CD4-positive, alpha-beta T cell (primary cell): ENCODE data around the gene PTPRO. TPM values are rescaled to one million over a fixed set of nuclear protein-coding genes. Genes with fewer than 3 reads are reported as not detected.

ENCODE experiments used
- ATAC-seq: fragments of 200-7000 bp; cut with Tn5 transposase; one replicate; pipeline ENCODE4 v1.10.0; 2022; ENCODE audit warnings: mild to moderate bottlenecking; ENCODE audit not compliant: poor library complexity
- CTCF ChIA-PET: fragments of 350-600 bp; sonication (Branson Sonifier 250); formaldehyde crosslinking; loops from one replicate; lab custom pipeline; 2021; ENCODE audit warnings: antibody characterized with exemption, inconsistent platforms; lab: Charles Lee
- POLR2A ChIA-PET: fragments of 350-600 bp; sonication (Branson Sonifier 250); formaldehyde crosslinking; loops from one replicate; lab custom pipeline; 2021; ENCODE audit warnings: antibody characterized with exemption, inconsistent platforms; lab: Charles Lee
- DNase-seq, 14 experiments: peaks; one replicate each; pipeline ENCODE4 v3.0.0-alpha.2; 2013 to 2020; ENCODE audit warnings: mixed read lengths in 2 of 14
- H3K27ac ChIP-seq, 2 donors: one replicate each; pipeline versions ENCODE4 v1.5.1 to v1.7.0; 2013; ENCODE audit warnings: low read length in 2 of 2, low read depth in 1 of 2, mild to moderate bottlenecking in 1 of 2
- H3K27me3 ChIP-seq, 2 experiments: 1 replicate in 1 of 2; 2 replicates in 1 of 2; pipeline versions ENCODE4 v1.6.1 to v1.7.0; 2013; ENCODE audit warnings: low read length in 2 of 2, control low read depth in 1 of 2, mild to moderate bottlenecking in 1 of 2, moderate library complexity in 1 of 2; ENCODE audit not compliant: insufficient read depth in 2 of 2, control insufficient read depth in 1 of 2
- H3K36me3 ChIP-seq: one replicate; pipeline ENCODE4 v1.6.1; 2013; ENCODE audit warnings: low read length, control low read depth; ENCODE audit not compliant: insufficient read depth
- H3K4me1 ChIP-seq: one replicate; pipeline ENCODE4 v1.6.1; 2013; ENCODE audit warnings: low read length, control low read depth; ENCODE audit not compliant: insufficient read depth
- H3K4me3 ChIP-seq: one replicate; pipeline ENCODE4 v1.5.1; 2013; ENCODE audit warnings: mild to moderate bottlenecking, low read length, moderate library complexity
- H3K9me3 ChIP-seq, 2 experiments: 1 replicate in 1 of 2; 2 replicates in 1 of 2; pipeline versions ENCODE4 v1.6.1 to v1.7.0; 2013; ENCODE audit warnings: low read length in 2 of 2, mild to moderate bottlenecking in 2 of 2, control low read depth in 1 of 2, moderate library complexity in 1 of 2; ENCODE audit not compliant: control insufficient read depth in 1 of 2, insufficient read depth in 1 of 2
- H3K27ac Mint-ChIP-seq: one replicate; pipeline ENCODE4 v1.8.0; 2020; ENCODE audit warnings: mixed read lengths
- H3K27me3 Mint-ChIP-seq: one replicate; pipeline ENCODE4 v1.8.0; 2021; ENCODE audit warnings: mixed read lengths
- H3K36me3 Mint-ChIP-seq: one replicate; pipeline ENCODE4 v1.8.0; 2021; ENCODE audit warnings: low read depth, mixed read lengths
- H3K4me1 Mint-ChIP-seq: one replicate; pipeline ENCODE4 v1.8.0; 2021; ENCODE audit warnings: low read depth, mixed read lengths
- H3K4me3 Mint-ChIP-seq: one replicate; pipeline ENCODE4 v1.8.0; 2020; ENCODE audit warnings: mild to moderate bottlenecking, mixed read lengths
- H3K9me3 Mint-ChIP-seq: one replicate; pipeline ENCODE4 v1.8.0; 2020; ENCODE audit warnings: mixed read lengths
- intact Hi-C, 2 experiments: fragments of 100-400 bp; cut with DNase I in 1 of 2; cut with micrococcal nuclease in 1 of 2; formaldehyde crosslinking; loops; one replicate each; pipeline versions ENCODE4 v1.15.1 to v1.9.0; 2023 to 2025; cut with DNase I, micrococcal nuclease
- total RNA-seq, 174 experiments: library from RNA in 2 of 174; stranded (reverse) in 2 of 174; gene quantifications; one replicate each; pipeline ENCODE4 v1.2.3 and lab custom pipeline; 2021 to 2026
- TF ChIP-seq, protein P1 (sequence below): fragments of 200-600 bp; IDR thresholded peaks from one replicate; pipeline ENCODE4 v1.8.0; 2022; ENCODE audit warnings: antibody characterized with exemption, mild to moderate bottlenecking

The PTPRO gene
- total RNA-seq, 2 experiments from 2014 or later, result 2.1 to 2.8 TPM

DNA sequence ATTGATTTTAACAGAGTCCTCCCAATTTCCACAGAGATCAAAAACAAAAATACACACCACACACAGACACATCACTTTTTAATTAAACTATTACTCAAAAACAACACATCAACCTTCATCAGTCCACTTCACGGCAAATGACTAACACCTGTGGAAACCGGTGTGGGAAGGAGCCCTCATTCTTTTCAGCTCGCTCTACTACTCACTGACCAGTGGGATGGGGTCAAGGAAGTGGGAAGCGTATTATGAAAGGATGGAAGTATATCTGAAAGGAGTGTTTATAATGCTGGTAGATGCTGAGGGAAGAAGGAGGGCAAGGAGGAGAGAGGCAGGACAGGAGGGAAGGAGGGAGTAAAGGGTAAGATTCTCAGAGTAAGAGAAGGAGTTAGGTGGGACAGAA lies 310.4 kb downstream of the PTPRO start:
- H3K4me1 ChIP-seq, result no peaks in the 10 kb centered on the region
- H3K4me1 Mint-ChIP-seq, result no peaks in the 10 kb centered on the region
- POLR2A ChIA-PET, result no interaction called here
- H3K36me3 Mint-ChIP-seq, result no peaks in the 10 kb centered on the region
- no peak overlapping the region for H3K27ac Mint-ChIP-seq
- no peak overlapping the region for H3K27ac ChIP-seq
- H3K9me3 Mint-ChIP-seq, result no peaks in the 10 kb centered on the region
- H3K9me3 ChIP-seq, result no peaks in the 10 kb centered on the region
- no peak overlapping the region for H3K4me3 Mint-ChIP-seq
- H3K27me3 ChIP-seq, result no peaks in the 10 kb centered on the region
- CTCF ChIA-PET, result no interaction called here
- intact Hi-C loops, result no loop called here
- ATAC-seq (no peak), DNase-seq (no peak)
- no peaks in the 10 kb centered on the region for H3K27me3 Mint-ChIP-seq
- no peak overlapping the region for H3K4me3 ChIP-seq
- TF ChIP-seq, protein P1, sequence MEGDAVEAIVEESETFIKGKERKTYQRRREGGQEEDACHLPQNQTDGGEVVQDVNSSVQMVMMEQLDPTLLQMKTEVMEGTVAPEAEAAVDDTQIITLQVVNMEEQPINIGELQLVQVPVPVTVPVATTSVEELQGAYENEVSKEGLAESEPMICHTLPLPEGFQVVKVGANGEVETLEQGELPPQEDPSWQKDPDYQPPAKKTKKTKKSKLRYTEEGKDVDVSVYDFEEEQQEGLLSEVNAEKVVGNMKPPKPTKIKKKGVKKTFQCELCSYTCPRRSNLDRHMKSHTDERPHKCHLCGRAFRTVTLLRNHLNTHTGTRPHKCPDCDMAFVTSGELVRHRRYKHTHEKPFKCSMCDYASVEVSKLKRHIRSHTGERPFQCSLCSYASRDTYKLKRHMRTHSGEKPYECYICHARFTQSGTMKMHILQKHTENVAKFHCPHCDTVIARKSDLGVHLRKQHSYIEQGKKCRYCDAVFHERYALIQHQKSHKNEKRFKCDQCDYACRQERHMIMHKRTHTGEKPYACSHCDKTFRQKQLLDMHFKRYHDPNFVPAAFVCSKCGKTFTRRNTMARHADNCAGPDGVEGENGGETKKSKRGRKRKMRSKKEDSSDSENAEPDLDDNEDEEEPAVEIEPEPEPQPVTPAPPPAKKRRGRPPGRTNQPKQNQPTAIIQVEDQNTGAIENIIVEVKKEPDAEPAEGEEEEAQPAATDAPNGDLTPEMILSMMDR, result no peak
- H3K36me3 ChIP-seq, result no peaks in the 10 kb centered on the region

DNA sequence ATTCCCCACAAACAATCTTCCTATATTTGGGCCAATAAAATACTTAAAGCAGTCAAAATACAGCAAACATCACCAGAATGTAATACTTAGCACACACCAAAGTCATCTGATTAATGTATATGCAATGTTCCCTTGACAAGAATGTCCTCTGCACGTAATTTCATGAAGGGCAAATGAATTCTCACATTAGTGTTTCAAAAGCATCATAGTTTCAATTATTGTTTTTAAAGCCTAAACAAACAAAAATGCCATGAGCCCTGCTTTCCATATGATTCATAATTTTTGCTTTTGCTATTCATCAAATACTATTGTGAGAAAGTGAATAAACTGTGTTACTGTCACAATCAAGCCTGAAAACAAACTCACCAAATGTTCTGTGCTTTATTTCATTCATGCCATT lies 310.9 kb downstream of the PTPRO start:
- Mint-ChIP-seq H3K27me3 (no peaks in the 10 kb centered on the region), H3K27ac (no peak overlapping the region), H3K9me3 (no peaks in the 10 kb centered on the region), H3K4me3 (no peak overlapping the region), H3K36me3 (no peaks in the 10 kb centered on the region), H3K4me1 (no peaks in the 10 kb centered on the region)
- no peaks in the 10 kb centered on the region for H3K36me3 ChIP-seq
- no peaks in the 10 kb centered on the region for H3K9me3 ChIP-seq
- intact Hi-C loops, result no loop called here
- no peaks in the 10 kb centered on the region for H3K27me3 ChIP-seq
- H3K27ac ChIP-seq, result no peak overlapping the region
- ChIA-PET CTCF (no interaction called here), POLR2A (no interaction called here)
- H3K4me1 ChIP-seq, result no peaks in the 10 kb centered on the region
- no peak overlapping the region for H3K4me3 ChIP-seq
- TF ChIP-seq, protein P1, result no peak
- DNase-seq, result no peak
- no peak for ATAC-seq

DNA sequence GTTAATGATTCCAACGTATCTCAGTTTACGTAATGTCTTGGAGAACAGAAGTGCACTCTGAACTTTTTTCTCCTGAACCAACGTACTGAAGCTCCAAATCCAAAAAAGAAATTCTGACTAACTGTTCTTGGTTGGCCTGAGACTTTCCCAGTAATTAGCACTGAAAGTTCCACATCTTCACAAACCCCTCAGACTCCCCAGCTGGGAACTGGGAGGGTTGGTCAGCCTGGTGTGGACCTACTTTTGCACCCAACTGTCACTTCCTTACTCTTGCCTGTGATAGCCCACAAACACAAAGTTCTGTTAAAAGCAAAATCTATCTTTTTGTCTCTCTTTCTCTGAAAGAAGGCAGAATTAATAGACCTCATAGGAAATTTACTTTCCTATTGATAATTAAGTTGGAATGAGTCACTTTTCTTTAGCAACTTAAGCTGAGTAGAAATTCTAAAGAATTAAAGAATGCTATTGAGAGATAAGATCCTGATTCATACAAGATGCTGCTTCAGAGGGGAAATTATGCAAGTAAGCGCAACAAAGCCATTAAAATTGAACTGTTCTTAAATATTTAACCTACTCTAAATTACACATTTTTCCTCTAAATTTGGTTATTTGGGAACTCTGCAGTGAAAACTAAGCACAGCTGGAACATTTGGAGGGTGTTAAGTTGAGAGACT lies 311.8 kb downstream of the PTPRO start:
- H3K27me3 ChIP-seq, result no peaks in the 10 kb centered on the region
- H3K36me3 ChIP-seq, result no peaks in the 10 kb centered on the region
- DNase-seq (no peak), ATAC-seq (no peak)
- intact Hi-C loops, result no loop called here
- no peaks in the 10 kb centered on the region for H3K4me1 Mint-ChIP-seq
- no peaks in the 10 kb centered on the region for H3K9me3 Mint-ChIP-seq
- ChIA-PET CTCF (interaction anchor here (0.6 kb wide), 1 partner anchor 49 kb away, joined by 3 read pairs; no protein-coding TSS in a partner anchor), POLR2A (no interaction called here)
- H3K36me3 Mint-ChIP-seq, result no peaks in the 10 kb centered on the region
- no peak overlapping the region for H3K27ac Mint-ChIP-seq
- no peak overlapping the region for H3K4me3 Mint-ChIP-seq
- no peaks in the 10 kb centered on the region for H3K4me1 ChIP-seq
- H3K9me3 ChIP-seq, result no peaks in the 10 kb centered on the region
- H3K27me3 Mint-ChIP-seq, result no peaks in the 10 kb centered on the region
- TF ChIP-seq, protein P1, result no peak
- no peak overlapping the region for H3K27ac ChIP-seq
- H3K4me3 ChIP-seq, result no peak overlapping the region
